Ascending aorta (tissue), 2 donors: ENCODE data around the gene TMEM151A. TPM values are rescaled to one million over a fixed set of nuclear protein-coding genes. Genes with fewer than 3 reads are reported as not detected.

Experiments
- DNase-seq, 2 donors: peaks; one replicate each; pipeline ENCODE4 v3.0.0-alpha.2; 2019; ENCODE audit warnings: low spot score in 2 of 2
- H3K27ac ChIP-seq, 2 donors: fragments of 200-600 bp; sonication (generic); one replicate each; pipeline ENCODE4 v1.5.1; 2016 to 2017; ENCODE audit warnings: mild to moderate bottlenecking in 1 of 2
- H3K27me3 ChIP-seq: fragments of 200-600 bp; sonication (generic); one replicate; pipeline ENCODE4 v1.5.1; 2017
- H3K36me3 ChIP-seq, 2 donors: fragments of 200-600 bp; sonication (generic); one replicate each; pipeline ENCODE4 v1.5.1; 2016
- H3K4me1 ChIP-seq, 2 donors: fragments of 200-600 bp; sonication (generic); one replicate each; pipeline ENCODE4 v1.5.1; 2016 to 2017; ENCODE audit warnings: mild to moderate bottlenecking in 1 of 2
- H3K4me3 ChIP-seq, 2 donors: fragments of 200-600 bp; sonication (generic); one replicate each; pipeline ENCODE4 v1.5.1; 2016 to 2017; ENCODE audit warnings: mild to moderate bottlenecking in 1 of 2
- H3K9me3 ChIP-seq, 2 donors: fragments of 200-600 bp; sonication (generic); one replicate each; pipeline ENCODE4 v1.5.1; 2016
- intact Hi-C: fragments of 100-400 bp; cut with DNase I; formaldehyde crosslinking; loops from one replicate; pipeline ENCODE4 v1.15.1; 2023
- total RNA-seq: library from RNA; depleted of rRNA; stranded (reverse); fragments of >200 nt; gene quantifications from one replicate; pipeline ENCODE4 v1.1.0, GENCODE V29; 2016
- TF ChIP-seq, protein P1 (sequence below), 3 experiments: fragments of 200-600 bp in 2 of 3; fragments of 450-650 bp in 1 of 3; sonication (generic) in 2 of 3; IDR thresholded peaks; one replicate each; pipeline ENCODE4 v1.5.1; 2016 to 2019; ENCODE audit warnings: antibody characterized with exemption in 3 of 3, mild to moderate bottlenecking in 1 of 3, moderate library complexity in 1 of 3

The TMEM151A gene
- total RNA-seq, 1 donor from 2014 or later, result 3.6 TPM

DNA sequence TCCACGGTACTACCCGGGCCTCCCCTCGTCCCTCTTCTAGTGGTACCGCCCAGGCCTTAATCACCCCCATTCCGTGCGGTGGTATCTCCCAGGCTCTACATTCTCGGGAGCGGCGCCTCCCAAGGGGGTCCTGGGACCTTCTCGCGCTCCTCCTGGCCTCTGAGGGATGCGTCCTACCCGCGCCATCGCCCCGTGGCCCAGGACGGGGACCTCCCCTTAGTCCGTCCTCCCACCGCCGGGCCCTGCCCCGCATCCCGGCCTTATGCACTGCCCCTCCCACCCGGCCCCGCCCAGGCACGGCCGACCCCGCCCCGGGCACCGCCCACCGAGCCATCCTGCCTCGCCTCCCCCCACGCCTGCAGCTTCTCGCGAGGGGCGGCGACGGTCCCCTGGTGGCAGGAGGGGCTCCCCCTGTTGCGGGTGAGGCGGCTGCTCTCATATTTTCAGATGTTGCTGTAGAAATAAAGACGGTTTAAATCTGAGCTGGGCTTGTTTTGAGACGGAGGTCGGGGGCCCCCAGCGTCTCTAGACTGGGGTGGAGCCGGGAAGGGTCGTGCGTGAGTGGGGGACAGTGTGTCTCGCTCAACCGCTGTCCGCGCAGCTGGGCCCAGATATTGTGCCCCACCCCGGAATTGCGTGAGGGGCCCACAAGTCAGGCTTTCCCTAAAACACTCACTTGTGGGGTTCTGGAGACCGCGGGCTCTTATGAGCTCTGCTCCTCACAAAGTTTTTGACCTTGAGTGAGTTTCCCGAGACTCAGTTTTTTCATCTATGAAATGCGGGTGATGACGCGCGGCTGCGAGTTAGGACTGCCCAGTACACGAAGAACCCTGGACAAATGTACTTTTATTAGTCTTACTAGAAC lies 24.1 kb upstream of the TMEM151A start:
- intact Hi-C loops, result loop anchor here (1.0 to 10.0 kb wide), 6 partner anchors 15 to 605 kb away; partner anchors contain the start of genes C11orf68, CFL1, DRAP1 and PACS1
- peak overlapping the region; percentile 63 to 84 for H3K4me3 ChIP-seq
- peak; percentile 57 to 94 for DNase-seq
- TF ChIP-seq, protein P1, sequence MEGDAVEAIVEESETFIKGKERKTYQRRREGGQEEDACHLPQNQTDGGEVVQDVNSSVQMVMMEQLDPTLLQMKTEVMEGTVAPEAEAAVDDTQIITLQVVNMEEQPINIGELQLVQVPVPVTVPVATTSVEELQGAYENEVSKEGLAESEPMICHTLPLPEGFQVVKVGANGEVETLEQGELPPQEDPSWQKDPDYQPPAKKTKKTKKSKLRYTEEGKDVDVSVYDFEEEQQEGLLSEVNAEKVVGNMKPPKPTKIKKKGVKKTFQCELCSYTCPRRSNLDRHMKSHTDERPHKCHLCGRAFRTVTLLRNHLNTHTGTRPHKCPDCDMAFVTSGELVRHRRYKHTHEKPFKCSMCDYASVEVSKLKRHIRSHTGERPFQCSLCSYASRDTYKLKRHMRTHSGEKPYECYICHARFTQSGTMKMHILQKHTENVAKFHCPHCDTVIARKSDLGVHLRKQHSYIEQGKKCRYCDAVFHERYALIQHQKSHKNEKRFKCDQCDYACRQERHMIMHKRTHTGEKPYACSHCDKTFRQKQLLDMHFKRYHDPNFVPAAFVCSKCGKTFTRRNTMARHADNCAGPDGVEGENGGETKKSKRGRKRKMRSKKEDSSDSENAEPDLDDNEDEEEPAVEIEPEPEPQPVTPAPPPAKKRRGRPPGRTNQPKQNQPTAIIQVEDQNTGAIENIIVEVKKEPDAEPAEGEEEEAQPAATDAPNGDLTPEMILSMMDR (IDR thresholded peaks at IDR 0.05), result peak in 2 of 3 experiments; percentile 15 to 57
- H3K9me3 ChIP-seq, result no peaks in the 10 kb centered on the region
- H3K27ac ChIP-seq, result peak overlapping the region; percentile 94 to 99
- H3K36me3 ChIP-seq, result peaks cover 33 to 39% of the 10 kb centered on the region in 2 donors
- H3K27me3 ChIP-seq, result no peaks in the 10 kb centered on the region
- H3K4me1 ChIP-seq, result peaks cover 0 to 24% of the 10 kb centered on the region in 2 donors

DNA sequence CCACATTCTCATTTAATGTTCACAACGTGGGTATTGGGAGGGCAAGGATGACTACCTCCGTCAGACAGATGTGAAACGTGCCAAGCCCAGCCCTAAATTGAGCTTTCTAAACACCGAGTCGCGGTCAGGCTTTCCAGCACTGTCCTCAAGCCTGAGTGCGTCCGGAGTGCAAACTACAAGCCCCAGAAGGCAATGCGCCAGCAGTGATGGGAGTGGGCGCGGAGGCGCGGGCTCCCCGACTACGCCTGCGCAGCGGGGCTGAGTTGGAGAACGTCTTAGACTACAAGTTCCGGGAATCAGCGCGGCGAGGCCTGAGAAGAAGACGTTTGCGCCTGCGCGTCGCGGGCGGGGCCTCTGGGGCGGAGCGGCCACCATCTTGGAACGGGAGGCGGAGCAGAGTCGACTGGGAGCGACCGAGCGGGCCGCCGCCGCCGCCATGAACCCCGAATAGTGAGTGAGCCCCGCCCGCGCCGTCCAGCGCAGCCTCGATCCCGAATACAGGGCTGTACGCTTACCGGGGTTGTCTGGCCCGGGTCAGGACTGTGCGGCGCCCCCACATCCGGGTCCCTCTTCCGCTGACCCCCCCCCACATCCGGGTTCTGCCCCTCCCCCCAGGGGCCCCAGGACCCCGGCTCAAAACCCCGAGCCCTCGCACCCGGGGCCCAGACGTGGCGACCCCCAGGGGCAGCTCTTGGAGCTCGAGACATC lies 23.3 kb upstream of the TMEM151A start, which contains the start of gene RAB1B:
Gene RAB1B (plus strand): TSS at position 396 of the 708 bp plus-strand sequence. CDS start 41 bp downstream, at position 437.
- intact Hi-C loops, result loop anchor here (1.0 to 10.0 kb wide), 5 partner anchors 14 to 414 kb away; partner anchors contain the start of genes C11orf68, CFL1, DRAP1 and PACS1
- H3K36me3 ChIP-seq, result peaks cover 33 to 39% of the 10 kb centered on the region in 2 donors
- H3K27me3 ChIP-seq, result no peaks in the 10 kb centered on the region
- DNase-seq, result peak; percentile 98 to 100
- H3K9me3 ChIP-seq, result no peaks in the 10 kb centered on the region
- TF ChIP-seq, protein P1 (IDR thresholded peaks at IDR 0.05), result no peak
- peaks cover 0 to 24% of the 10 kb centered on the region in 2 donors for H3K4me1 ChIP-seq
- peak within 1 kb of the TSS; percentile 63 to 84 for H3K4me3 ChIP-seq
- H3K27ac ChIP-seq, result peak within 1 kb of the TSS; percentile 94 to 99

DNA sequence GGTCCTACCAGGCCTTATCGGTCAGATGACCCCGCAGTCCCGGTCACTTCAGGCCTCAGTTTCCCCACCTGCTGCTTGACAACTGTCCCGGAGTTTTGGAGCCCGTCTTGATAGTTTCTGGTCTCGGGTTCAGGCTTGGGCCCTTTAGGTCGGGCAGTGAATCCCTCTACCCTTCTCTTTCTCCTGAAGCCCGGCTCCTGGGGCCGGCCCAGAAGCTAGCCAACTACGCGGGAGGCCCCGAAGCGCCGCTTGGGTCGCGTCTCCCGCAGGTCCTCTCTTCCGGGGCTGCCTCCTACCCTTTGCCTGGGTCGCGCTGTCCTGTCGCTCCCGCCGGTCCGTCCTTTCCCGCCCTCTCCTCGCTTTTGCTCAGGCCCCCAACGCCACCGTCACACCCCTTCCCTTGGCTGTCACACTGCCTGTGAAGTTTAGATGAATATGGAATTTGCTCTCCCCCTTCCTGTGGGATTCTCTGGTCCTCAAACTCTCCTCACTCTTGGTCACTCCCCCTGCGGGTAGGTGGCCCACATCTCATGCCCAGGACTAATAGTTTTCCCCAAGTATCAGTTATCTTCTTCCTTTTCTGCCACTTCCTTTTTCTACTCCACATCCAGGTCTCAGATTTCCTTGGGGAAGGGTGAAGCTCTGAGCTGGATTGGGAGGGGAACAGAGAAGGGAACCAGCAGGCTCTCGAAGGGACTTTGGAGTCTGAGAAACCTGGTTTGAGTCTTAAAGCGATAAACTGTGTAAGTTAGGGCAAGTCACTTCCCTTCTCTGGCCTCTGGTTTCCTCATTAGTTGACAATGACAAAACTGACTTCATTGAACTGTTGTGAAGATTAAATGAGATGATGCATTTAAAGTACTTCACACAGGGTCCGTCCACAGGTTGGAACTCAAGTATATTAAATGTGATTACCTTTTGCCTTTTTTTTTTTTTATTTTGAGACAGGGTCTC lies 22.5 kb upstream of the TMEM151A start:
- Histone ChIP-seq H3K4me3 (peak overlapping the region; percentile 63 to 84), H3K27me3 (no peaks in the 10 kb centered on the region), H3K36me3 (peaks cover 34 to 47% of the 10 kb centered on the region in 2 donors), H3K9me3 (no peaks in the 10 kb centered on the region), H3K4me1 (peaks cover 0 to 24% of the 10 kb centered on the region in 2 donors), H3K27ac (peak overlapping the region; percentile 94 to 99)
- DNase-seq, result no peak
- TF ChIP-seq, protein P1 (IDR thresholded peaks at IDR 0.05), result no peak
- intact Hi-C loops, result loop anchor here (1.0 to 10.0 kb wide), 5 partner anchors 13 to 414 kb away; partner anchors contain the start of genes C11orf68, CFL1, DRAP1 and PACS1

DNA sequence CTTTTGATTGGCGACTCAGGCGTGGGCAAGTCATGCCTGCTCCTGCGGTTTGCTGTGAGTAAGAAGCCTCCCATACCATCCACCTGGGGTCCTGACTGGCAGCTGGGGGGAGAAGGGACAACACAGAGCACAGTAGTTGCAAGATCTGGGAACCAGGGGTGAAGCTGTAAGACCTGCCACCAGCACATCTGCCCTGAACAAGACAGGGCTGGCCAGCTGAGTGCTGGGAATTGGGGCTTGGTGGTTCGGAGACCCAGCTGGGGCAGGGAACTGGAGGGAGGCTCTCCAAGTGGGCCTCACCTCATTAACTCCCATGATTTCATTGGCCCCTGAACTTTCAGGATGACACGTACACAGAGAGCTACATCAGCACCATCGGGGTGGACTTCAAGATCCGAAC lies 19.9 kb upstream of the TMEM151A start:
- Histone ChIP-seq H3K27ac (no peak overlapping the region), H3K27me3 (no peaks in the 10 kb centered on the region), H3K36me3 (peaks cover 45 to 50% of the 10 kb centered on the region in 2 donors), H3K4me3 (no peak overlapping the region), H3K4me1 (peaks cover 0 to 20% of the 10 kb centered on the region in 2 donors), H3K9me3 (no peaks in the 10 kb centered on the region)
- TF ChIP-seq, protein P1 (IDR thresholded peaks at IDR 0.05), result no peak
- intact Hi-C loops, result no loop called here
- DNase-seq, result no peak
